ENCODE results near the gene NXT1.

GRCh38 chr20:23327617-23328333 is 22.8 kb upstream of the NXT1 start:
- TF ChIP-seq, protein P1, sequence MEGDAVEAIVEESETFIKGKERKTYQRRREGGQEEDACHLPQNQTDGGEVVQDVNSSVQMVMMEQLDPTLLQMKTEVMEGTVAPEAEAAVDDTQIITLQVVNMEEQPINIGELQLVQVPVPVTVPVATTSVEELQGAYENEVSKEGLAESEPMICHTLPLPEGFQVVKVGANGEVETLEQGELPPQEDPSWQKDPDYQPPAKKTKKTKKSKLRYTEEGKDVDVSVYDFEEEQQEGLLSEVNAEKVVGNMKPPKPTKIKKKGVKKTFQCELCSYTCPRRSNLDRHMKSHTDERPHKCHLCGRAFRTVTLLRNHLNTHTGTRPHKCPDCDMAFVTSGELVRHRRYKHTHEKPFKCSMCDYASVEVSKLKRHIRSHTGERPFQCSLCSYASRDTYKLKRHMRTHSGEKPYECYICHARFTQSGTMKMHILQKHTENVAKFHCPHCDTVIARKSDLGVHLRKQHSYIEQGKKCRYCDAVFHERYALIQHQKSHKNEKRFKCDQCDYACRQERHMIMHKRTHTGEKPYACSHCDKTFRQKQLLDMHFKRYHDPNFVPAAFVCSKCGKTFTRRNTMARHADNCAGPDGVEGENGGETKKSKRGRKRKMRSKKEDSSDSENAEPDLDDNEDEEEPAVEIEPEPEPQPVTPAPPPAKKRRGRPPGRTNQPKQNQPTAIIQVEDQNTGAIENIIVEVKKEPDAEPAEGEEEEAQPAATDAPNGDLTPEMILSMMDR (conservative IDR thresholded peaks at IDR 0.05) = no peak
- TF ChIP-seq ZFX (IDR thresholded peaks at IDR 0.05) = no peak

Data from C4-2B (cell line).